GM12801 (cell line): ENCODE results near the gene CYP2A6.

Source experiments
- CTCF ChIP-seq: IDR thresholded peaks from one replicate; pipeline ENCODE4 v1.5.1; 2011; ENCODE audit warnings: control low read depth; ENCODE audit not compliant: insufficient read length; ENCODE audit errors: extremely low read depth

CYP2A6 gene

DNA sequence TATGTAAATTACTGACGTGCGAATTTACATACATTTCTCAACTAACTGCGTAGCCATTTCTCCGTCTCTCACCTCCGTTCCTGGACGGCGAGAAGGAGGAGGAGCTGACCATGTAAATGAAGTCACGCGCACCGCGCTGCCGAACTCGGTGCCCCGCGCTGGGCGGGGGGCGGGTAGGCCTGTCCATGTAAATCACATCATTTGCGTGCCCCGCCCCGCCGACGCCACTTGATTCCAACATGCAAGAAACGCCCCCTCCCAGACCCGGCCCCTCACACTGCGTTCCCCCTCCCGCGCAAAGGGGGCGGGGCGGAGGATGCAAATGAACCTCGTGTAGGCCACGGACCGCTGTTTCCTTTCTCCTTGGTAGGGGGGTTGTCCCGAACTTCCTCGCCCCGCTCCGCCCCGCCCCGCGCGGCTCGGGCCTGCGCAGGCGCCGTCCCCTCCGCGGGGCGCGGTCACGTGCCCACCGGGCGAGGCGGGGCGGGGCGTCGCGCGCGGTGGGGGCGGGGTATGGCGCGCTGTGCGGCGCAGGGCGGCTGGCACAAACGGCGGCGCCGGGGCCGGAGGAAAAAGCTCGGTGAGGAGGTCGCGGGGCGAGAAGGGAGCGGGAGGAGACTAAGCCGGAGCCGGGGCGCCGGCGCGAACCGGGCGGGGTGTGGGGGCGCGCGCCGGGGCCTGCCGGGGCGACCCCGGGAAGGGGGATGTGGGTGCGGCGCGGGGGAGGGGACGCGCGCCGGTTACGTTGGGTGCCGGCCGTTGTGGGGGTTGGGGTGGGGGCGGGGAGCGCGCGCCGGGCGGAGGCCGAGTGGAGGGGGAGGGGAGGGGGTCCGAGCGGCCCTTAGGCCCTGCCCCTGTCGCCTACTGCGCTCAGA lies 51.3 kb downstream of the CYP2A6 start, which contains the start of gene EGLN2:
Gene EGLN2, plus strand, starts transcription at position 509 of the 875 bp plus-strand sequence. CDS start 1,382 bp downstream, outside the sequence.
- TF ChIP-seq CTCF = no peak

GRCh38 chr19:40797963-40798682 lies 52.1 kb downstream of the CYP2A6 start:
- TF ChIP-seq CTCF = no peak

GRCh38 chr19:40797166-40797962 lies 52.9 kb downstream of the CYP2A6 start:
- TF ChIP-seq CTCF = no peak
